Prostate gland (tissue), 2 donors: Measurements from ENCODE around the gene TSEN2. TPM values are rescaled to one million over a fixed set of nuclear protein-coding genes. Genes with fewer than 3 reads are reported as not detected.
"Not testable (repeated sequence)": the region's sequence is repeated elsewhere in the genome, so short reads cannot be mapped to it uniquely, and the experiment has no call there.

Source experiments
- DNase-seq: peaks from one replicate; pipeline ENCODE4 v3.0.0-alpha.2; 2019; ENCODE audit warnings: low spot score
- H3K27ac ChIP-seq, 2 donors: fragments of 200-600 bp; sonication (generic); 2 replicates each; pipeline ENCODE4 v1.5.1; 2017 to 2019
- H3K27me3 ChIP-seq: fragments of 200-600 bp; sonication (generic); replicated peaks from 2 replicates; pipeline ENCODE4 v1.5.1; 2019; ENCODE audit not compliant: insufficient read depth
- H3K36me3 ChIP-seq, 2 donors: fragments of 200-600 bp; sonication (generic); 1 replicate in 1 of 2; 2 replicates in 1 of 2; pipeline versions ENCODE4 v1.5.1 to v1.8.1; 2017 to 2019
- H3K4me1 ChIP-seq: fragments of 200-600 bp; sonication (generic); replicated peaks from 2 replicates; pipeline ENCODE4 v1.5.1; 2019
- H3K4me3 ChIP-seq, 2 donors: fragments of 200-600 bp; sonication (generic); 2 replicates each; pipeline ENCODE4 v1.5.1; 2017 to 2019
- H3K9me3 ChIP-seq: fragments of 200-600 bp; sonication (generic); 2 replicates; pipeline ENCODE4 v1.5.1; 2017
- CTCF ChIP-seq, 4 experiments: fragments of 200-600 bp in 2 of 4; fragments of 450-650 bp in 2 of 4; sonication (generic) in 2 of 4; IDR thresholded peaks; 1 replicate in 3 of 4; 2 replicates in 1 of 4; pipeline ENCODE4 v1.5.1; 2016 to 2019; ENCODE audit warnings: antibody characterized with exemption in 4 of 4, mild to moderate bottlenecking in 2 of 4, moderate library complexity in 2 of 4
- POLR2A ChIP-seq: fragments of 450-650 bp; IDR thresholded peaks from one replicate; pipeline ENCODE4 v1.6.1; 2016; ENCODE audit warnings: antibody characterized with exemption, mild to moderate bottlenecking
- POLR2AphosphoS5 ChIP-seq: sonication (generic); formaldehyde crosslinking; IDR thresholded peaks from one replicate; pipeline ENCODE4 v1.6.1; 2017; ENCODE audit warnings: antibody characterized with exemption
- WGBS: methylation state at CpG from one replicate; pipeline ENCODE4 v1.1.5; 2018; 5-methylcytosine and 5-hydroxymethylcytosine counted together
- intact Hi-C: fragments of 100-400 bp; cut with DNase I; formaldehyde crosslinking; loops from one replicate; pipeline ENCODE4 v1.14.2; 2022
- total RNA-seq, 2 donors: library from RNA; depleted of rRNA; stranded (reverse); fragments of >200 nt; gene quantifications; one replicate each; pipeline ENCODE4 v1.1.0, GENCODE V29; 2016

TSEN2 gene
- total RNA-seq, 2 donors from 2014 or later: 13.8 to 14.9 TPM

- no peak overlapping the region for H3K27ac ChIP-seq
- TF ChIP-seq POLR2A: no peak
- no peak for TF ChIP-seq CTCF (IDR thresholded peaks at IDR 0.05)
- H3K36me3 ChIP-seq: no peaks in the 10 kb centered on the region
- DNase-seq: no peak
- no peaks in the 10 kb centered on the region for H3K4me1 ChIP-seq
- H3K4me3 ChIP-seq: no peak overlapping the region
- 87% methylated on average over 2 of the region's 2 CpGs for WGBS
- intact Hi-C loops: no loop called here
- no peaks in the 10 kb centered on the region for H3K27me3 ChIP-seq
- H3K9me3 ChIP-seq: no peaks in the 10 kb centered on the region
Observed at GRCh38 chr3:12468757-12469156, 15.5 kb upstream of the TSEN2 start.

GRCh38 chr3:12469222-12469621 lies 15.1 kb upstream of the TSEN2 start:
- H3K36me3 ChIP-seq, H3K27ac ChIP-seq, H3K9me3 ChIP-seq, H3K27me3 ChIP-seq, H3K4me3 ChIP-seq, intact Hi-C loops, DNase-seq, H3K4me1 ChIP-seq: not testable (repeated sequence)
- WGBS: 68% methylated on average over 7 of the region's 7 CpGs

GRCh38 chr3:12470111-12470510 lies 14.2 kb upstream of the TSEN2 start:
- no peak overlapping the region for H3K4me3 ChIP-seq
- H3K27ac ChIP-seq: no peak overlapping the region
- TF ChIP-seq POLR2AphosphoS5 (no peak), CTCF (IDR thresholded peaks at IDR 0.05) (no peak), POLR2A (no peak)
- DNase-seq: no peak
- intact Hi-C loops: no loop called here
- H3K4me1 ChIP-seq: no peaks in the 10 kb centered on the region
- H3K9me3 ChIP-seq: no peaks in the 10 kb centered on the region
- H3K36me3 ChIP-seq: no peaks in the 10 kb centered on the region
- 73% methylated on average over 5 of the region's 5 CpGs for WGBS
- H3K27me3 ChIP-seq: no peaks in the 10 kb centered on the region

- Histone ChIP-seq H3K27me3 (no peaks in the 10 kb centered on the region), H3K4me1 (no peaks in the 10 kb centered on the region), H3K27ac (no peak overlapping the region), H3K36me3 (no peaks in the 10 kb centered on the region), H3K9me3 (no peaks in the 10 kb centered on the region), H3K4me3 (no peak overlapping the region)
- TF ChIP-seq POLR2AphosphoS5: no peak
- no peak for TF ChIP-seq CTCF (IDR thresholded peaks at IDR 0.05)
- DNase-seq: no peak
- 94% methylated on average over 3 of the region's 3 CpGs for WGBS
- intact Hi-C loops: no loop called here
Observed at GRCh38 chr3:12470680-12471079, 13.6 kb upstream of the TSEN2 start.

- Histone ChIP-seq H3K9me3 (no peaks in the 10 kb centered on the region), H3K4me3 (no peak overlapping the region), H3K27ac (no peak overlapping the region), H3K36me3 (no peaks in the 10 kb centered on the region), H3K27me3 (no peaks in the 10 kb centered on the region), H3K4me1 (no peaks in the 10 kb centered on the region)
- intact Hi-C loops: no loop called here
- 65% methylated on average over 11 of the region's 11 CpGs for WGBS
- DNase-seq: no peak
- TF ChIP-seq POLR2AphosphoS5 (no peak), CTCF (IDR thresholded peaks at IDR 0.05) (no peak), POLR2A (no peak)
Observed at GRCh38 chr3:12471241-12471640, 13.0 kb upstream of the TSEN2 start.
